ENCODE data around the gene CACNA1S. TPM values are rescaled to one million over a fixed set of nuclear protein-coding genes. Genes with fewer than 3 reads are reported as not detected.

The CACNA1S gene
- total and polyA plus RNA-seq, 2 of the 13 experiments (the other 11 are each of a cell fraction or from before 2014, with no cell fraction given) = not detected

GRCh38 chr1:201149400-201149799 is 37.2 kb upstream of the CACNA1S start:
- FAIRE-seq (peak; percentile 76), ATAC-seq (peak; percentile 57), DNase-seq (ENCODE audit: low spot score) (peak; percentile 59)
- H3K79me2 ChIP-seq (ENCODE audit: insufficient read depth, low read length) = peaks cover 10% of the 10 kb centered on the region
- no peaks in the 10 kb centered on the region for H4K20me1 ChIP-seq (ENCODE audit: insufficient read depth, low read length)
- peaks cover 13% of the 10 kb centered on the region for H3K4me1 ChIP-seq (ENCODE audit: insufficient read depth, low read length)
- no peak overlapping the region for H3K4me2 ChIP-seq (ENCODE audit: low read depth, low read length)
- H3K9me3 ChIP-seq (ENCODE audit: low read length) = no peaks in the 10 kb centered on the region
- no peak overlapping the region for H3K4me3 ChIP-seq (replicated peaks in 1 of 3; ENCODE audit: insufficient read depth in 1 of 3, low read depth in 2 of 3, low read length in 3 of 3)
- ChIA-PET POLR2A (no interaction called here), CTCF (ENCODE audit: low intra/inter-chr PET ratio, low total read pairs) (interaction anchor here (1.5 to 1.7 kb wide), 3 partner anchors 35 to 75 kb away, joined by 3 to 23 read pairs (median 16); no protein-coding TSS in a partner anchor)
- H3K27ac ChIP-seq (ENCODE audit: extremely low read length, insufficient read depth, low read length) = no peak overlapping the region
- in situ Hi-C loops (cut with HindIII; ENCODE audit: extremely low pct_ligation_motif_present, low pct_unique_long_range_greater_than_20kb) (loop anchor here (5.0 kb wide), 1 partner anchor 68 kb away; no protein-coding TSS in a partner anchor), intact Hi-C loops (cut with micrococcal nuclease; ENCODE audit: unreplicated experiment) (loop anchor here (1.0 kb wide), 4 partner anchors 21 to 74 kb away; no protein-coding TSS in a partner anchor)
- no peaks in the 10 kb centered on the region for H3K27me3 ChIP-seq (ENCODE audit: control insufficient read depth in 1 of 2, insufficient read depth in 2 of 2, low read length in 2 of 2)
- H3K36me3 ChIP-seq (replicated peaks in 1 of 2; ENCODE audit: control insufficient read depth in 1 of 2, insufficient read depth in 2 of 2, low read length in 2 of 2) = peaks cover 19 to 72% of the 10 kb centered on the region in 2 experiments
- H2AFZ ChIP-seq (ENCODE audit: low read length) = no peak overlapping the region
- H3K9ac ChIP-seq (ENCODE audit: insufficient read depth, low read depth, low read length) = no peak overlapping the region
- WGBS (ENCODE audit: low lambda C conversion rate) = 60% methylated on average over 4 of the region's 4 CpGs
- no TSS peak for BruUV-seq (replicated peaks)
- TF ChIP-seq FOXA1 (IDR thresholded peaks at IDR 0.05) (no peak), FOXA1 (CRISPR knock-in tag; IDR thresholded peaks at IDR 0.05) (peak; percentile 73), SMC3 (IDR thresholded peaks at IDR 0.05; ENCODE audit: low read length) (peak; percentile 93), FOXJ3 (CRISPR knock-in tag; IDR thresholded peaks at IDR 0.05; ENCODE audit: borderline replicate concordance) (peak; percentile 73; the same call in 1 of the 2 replicates), ARID3A (IDR thresholded peaks at IDR 0.05; ENCODE audit: low read depth, low read length) (no peak), RAD21 (CRISPR knock-in tag; IDR thresholded peaks at IDR 0.05) (peak; percentile 70), MEIS1 (CRISPR knock-in tag; IDR thresholded peaks at IDR 0.05; ENCODE audit: borderline replicate concordance) (no peak), CTCF (CRISPR knock-in tag; IDR thresholded peaks at IDR 0.05) (peak; percentile 68), FOXA3 (CRISPR knock-in tag; IDR thresholded peaks at IDR 0.05) (peak; percentile 65), ZNF646 (CRISPR knock-in tag; IDR thresholded peaks at IDR 0.05) (no peak), REST (IDR thresholded peaks at IDR 0.05; ENCODE audit: borderline replicate concordance in 1 of 2, low read depth in 1 of 2, low read length in 2 of 2) (no peak)
